GM18519 (cell line): ENCODE results near the gene ELF5.

ENCODE experiments used
- ATAC-seq: cut with Tn5 transposase; IDR thresholded peaks from one replicate; pipeline ENCODE4 v1.9.1; 2021; ENCODE audit warnings: mild to moderate bottlenecking, moderate library complexity; ENCODE audit not compliant: unreplicated experiment, low FRiP score

Gene ELF5

DNA sequence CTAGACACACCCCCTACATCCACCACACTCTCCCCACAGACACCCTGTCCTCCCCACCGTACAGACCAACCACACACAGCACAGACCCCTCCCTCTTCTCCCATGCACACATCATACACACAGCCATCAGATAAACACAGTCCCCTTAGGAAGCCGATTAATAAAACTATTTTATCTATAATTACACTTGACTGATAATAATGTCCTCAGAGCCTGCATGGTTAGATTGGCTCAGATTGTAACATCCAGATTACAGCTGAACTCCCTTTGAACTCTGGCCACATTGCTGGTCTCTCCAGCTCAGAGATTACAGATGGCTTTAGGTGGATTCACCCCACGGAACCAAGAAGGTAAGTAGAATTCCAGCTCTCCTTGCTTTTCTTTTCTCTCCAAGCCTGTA, 9.5 kb upstream of the ELF5 start:
- ATAC-seq, result no peak

DNA sequence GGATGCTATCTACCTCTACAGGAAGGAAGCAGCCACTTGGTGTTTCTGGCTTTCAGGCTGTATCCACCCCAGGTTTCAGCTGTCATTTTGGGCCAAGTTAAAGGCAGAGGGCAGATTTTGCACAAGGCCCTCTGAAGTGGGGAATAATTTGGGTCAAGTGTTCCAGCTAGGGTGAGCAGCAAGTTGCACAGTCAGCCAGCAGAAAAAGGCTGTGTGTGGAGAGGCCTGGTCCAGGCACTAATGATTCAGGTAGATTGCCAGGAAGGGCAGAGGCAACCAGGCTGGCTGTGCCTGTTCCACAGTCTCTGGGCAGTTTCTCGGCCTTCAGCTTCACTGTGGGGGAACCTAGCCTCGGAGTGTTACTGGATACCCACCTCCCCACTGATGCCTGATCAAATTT, 8.6 kb upstream of the ELF5 start:
- no peak for ATAC-seq

DNA sequence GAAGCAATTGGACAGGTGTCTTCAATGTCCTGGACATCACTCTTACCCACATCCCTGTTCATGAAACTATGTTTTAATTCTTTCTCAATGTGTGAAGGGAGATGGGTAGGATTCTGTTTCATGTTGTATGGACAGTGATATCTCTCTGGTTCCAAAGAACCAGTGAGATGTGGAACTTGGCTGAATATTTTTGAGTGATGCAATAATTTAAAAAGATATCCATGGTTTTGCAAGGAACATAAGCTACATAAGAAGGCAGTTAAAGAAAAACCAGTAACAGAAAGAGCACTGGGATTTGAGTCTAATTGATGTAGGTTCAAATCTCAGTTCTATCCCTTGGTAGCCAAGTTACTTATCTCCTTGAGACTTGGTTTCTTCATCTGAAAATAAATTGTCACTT, 7.7 kb upstream of the ELF5 start:
- ATAC-seq, result no peak

DNA sequence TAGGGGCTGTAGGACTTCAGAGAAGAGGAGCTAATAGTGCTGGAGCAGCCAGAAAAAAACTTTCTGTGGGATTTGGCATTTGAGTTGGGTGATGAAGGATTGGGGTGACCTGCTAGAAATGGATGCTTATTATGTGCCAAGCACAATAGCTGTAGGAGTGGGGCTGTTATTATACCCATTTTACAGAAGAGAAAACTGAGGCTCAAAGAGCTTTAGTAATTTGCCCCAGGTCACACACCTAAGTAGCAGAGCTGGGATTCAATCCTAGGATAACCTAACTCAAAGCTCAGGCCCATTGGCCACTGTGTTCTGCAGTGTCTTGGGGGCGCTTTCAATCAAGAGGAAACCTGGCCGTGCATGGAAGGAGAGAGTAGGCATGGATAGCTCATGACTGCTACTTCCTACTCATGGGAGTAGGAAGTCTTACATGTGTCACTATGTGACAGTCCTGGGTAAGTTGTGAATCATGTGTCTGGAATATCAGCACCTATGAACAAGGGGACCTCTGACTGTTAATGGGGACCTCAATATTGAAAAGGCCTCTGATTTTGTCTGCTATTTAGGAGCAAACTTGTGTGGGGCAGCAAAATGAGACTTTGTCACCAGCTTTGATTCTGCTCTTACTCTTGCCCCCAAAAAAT, 6.1 kb upstream of the ELF5 start:
- ATAC-seq, result no peak

DNA sequence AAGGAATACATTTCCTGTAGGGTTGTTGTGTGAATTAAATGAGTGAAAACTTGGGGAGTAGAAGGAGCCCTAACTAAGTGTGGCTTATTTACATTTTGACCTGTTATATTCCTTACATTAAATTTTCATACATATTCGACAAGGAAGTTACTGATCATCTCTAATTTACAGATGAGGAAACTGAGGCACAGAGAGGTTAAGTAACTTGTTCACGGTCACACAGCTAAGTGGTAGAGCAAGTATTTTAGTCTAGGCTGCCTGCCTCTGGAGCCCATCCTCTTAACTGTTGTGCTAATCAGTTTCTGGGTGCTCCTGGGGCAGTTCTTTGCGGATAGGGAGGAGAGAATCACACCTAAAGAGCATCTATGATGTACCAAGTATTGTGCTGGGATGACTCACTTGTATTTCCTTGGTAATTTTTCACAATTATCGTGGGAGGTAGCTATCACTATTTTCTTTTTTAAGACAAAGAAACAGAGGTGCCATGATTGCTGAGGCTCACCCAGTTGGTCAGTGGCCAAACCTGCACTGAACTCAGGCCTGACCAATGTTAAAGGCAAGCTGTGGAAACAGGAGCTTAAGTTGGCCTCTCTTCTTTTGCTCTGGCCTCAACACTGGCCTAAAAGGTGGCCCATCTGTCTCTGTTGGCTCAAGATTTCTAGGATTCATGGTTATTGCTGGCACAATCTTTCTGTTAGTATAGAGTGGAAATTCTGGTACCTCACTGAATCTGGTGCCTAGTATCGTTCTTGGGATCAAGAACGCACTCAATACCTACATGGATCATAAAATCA, 2.9 kb upstream of the ELF5 start:
- ATAC-seq, result no peak

DNA sequence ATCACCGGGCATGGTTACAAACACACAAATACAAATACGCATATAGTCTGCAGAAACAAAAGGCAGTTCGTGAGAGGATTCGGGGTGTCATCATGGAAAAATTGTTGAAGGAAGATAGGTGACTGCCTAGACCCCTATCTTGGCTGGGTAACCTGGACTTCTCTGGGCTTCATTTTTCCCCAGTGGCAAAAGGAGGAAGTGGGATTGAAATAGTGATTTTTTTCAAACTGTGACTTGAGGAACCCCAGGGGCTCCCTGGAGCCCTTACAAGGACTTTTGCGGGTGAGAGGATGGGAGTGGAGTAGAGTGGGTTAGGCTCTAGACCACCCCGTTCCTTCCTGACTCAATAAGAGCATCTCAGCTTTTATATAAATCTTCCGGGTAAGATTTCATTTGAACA, 1.0 kb upstream of the ELF5 start:
- no peak for ATAC-seq

DNA sequence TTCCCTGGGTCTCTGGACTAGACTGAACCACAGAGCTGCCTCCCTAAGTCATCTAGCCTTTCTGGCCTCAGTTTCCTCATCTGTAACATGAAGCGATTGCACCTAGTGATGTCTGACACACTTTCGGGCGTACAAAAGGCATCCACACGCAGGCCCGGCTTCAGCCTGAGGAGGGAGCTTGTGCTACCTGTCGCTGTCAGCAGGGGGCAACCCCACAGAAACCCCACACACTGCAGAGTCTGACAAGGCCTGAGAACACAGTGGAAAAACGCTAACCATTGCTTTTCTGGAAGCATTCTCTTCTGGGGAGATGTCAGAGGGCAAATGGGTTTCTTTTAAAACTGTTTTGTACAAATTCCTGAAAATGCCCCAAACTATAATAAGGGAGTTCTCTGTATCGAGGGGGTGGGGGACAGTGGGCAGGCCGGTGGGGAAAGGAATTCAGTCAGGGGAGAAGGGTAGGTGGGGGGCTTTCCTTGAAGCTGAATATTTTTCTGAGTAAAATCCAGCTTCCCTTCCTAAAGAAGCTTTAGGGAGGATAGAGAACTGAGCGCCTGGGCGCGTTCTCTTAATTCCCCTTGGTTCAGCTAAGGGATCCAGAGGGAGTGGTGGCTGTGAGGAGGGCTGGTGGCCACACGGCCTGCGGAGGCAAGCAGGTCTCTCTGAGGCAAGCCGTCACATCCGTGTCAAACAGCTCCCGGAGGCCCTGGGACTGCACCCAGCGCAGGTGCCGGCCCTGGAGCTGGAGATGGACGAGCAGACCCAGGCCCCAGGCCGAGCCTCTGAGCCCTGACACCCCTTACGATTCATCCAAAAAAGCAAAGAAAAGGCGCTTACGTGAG, 533 bp downstream of the ELF5 start:
- peak; percentile 77 for ATAC-seq

DNA sequence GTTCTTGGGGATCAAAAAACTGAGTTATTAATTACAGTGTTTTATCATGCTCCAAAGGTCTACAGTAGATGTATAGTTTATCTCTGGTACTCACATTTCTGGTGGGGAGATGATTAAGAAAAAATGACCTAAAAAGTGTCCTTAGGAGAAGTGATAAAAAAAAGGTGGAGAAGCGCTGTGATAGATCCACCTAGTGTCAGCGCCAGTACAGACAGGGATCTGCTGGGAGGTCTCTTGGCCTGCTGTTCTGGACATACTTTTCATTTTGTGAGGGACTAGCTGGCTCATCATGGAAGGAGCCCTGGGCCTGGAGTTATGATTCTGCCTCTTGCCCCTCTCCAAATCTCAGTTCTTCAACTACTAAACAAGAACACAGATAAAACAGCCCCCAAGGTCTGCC, 2.9 kb downstream of the ELF5 start:
- ATAC-seq, result no peak

DNA sequence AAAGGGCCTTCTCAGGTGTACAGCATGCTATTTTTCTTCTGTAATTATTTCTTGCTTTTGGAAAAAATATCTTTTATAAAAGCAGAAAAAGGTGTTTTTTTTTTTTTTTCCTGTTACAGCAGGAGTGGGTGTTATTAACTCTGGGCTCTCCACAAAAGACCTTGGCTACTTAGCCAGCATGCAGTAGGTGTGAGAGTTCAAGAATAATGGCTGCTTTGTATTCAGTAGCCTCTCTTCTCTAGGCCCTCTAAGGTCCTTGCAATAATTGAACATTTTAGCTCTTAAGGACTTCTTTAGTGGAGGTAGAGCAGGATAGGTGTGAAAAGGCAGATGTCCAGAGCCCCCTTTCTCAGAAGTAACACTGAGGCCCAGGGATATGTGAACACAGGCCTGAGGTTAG, 3.4 kb downstream of the ELF5 start:
- no peak for ATAC-seq

DNA sequence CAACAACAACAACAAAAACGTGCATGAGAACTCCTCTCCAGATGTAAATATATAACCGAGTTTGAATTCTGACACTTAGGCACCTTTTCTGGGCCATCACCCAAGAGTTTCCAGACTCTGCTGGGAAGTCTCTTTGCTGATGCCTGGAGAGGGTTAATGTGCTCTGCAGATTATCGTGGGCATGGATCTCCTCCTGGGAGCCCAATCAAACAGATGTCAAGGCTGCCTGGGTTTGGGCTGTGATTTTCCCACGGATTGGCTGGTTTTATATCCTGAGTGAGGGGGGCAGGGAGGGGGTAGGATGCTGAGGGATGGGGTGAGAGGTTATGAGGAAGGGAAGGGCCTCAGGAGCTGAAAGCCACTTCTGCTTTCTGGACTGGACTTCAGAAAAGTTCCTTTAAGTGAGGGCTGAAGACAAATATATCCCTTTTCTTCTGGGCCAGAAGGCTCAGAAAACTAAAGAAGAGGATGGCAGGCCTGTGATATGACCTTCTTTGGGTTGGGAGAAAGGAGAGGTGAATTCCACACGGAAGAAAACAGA, 4.2 kb downstream of the ELF5 start:
- ATAC-seq, result no peak

DNA sequence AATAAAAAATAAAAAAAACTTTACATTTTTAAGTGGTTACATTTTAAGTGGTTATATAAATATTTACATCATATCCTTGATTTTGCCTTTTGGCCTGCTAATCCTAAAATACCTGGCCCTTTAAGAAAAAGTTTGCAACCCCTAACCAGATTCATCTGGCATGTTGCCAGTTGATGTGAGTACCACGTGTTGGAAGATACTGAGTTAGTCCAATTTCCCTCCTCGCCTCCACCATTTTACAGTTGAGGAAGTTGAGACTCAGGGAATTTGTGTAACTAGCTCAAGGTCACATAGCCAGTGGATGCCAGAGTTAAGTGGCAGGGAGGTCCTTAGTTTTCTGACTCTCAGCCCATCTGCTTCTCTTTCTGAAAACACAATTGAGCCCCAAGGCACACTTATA, 5.1 kb downstream of the ELF5 start:
- no peak for ATAC-seq

DNA sequence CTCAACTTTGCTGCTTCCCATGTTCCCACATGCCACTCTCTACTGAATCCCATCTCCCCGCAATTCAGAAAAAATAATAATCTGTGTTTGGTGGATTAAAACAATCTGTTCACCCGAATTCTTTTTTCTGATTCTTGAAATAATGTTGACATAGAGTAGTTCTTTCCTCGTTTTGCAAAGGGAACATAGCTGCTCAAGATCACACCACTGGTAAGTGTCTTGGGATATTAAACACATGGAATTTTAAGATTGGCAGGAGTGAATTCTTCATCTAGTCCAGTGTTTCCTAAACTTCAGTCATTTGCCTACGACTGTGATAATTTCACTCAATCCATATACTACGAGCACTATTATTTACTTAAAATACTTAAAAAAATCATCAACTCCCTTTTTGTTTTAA, 6.0 kb downstream of the ELF5 start:
- ATAC-seq, result no peak

DNA sequence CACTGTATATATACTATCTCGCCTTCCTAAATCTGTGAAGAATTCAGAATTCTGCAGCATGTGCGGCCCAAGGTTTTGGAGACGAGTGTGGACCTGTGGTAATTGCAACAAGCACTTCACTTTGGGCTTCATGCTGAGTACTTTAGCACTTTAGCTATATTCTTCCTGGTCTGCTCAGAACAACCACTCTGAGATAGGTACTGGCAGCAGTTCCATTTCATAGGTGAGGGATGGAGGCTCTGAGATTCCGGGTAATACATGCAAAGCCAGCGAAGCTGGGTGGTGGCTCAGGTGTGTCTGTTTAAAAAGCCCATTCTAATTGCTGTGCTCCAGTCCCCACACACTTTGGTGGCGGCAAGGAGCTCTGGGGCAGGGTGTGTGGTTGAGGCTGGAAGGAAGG, 6.4 kb downstream of the ELF5 start:
- no peak for ATAC-seq

DNA sequence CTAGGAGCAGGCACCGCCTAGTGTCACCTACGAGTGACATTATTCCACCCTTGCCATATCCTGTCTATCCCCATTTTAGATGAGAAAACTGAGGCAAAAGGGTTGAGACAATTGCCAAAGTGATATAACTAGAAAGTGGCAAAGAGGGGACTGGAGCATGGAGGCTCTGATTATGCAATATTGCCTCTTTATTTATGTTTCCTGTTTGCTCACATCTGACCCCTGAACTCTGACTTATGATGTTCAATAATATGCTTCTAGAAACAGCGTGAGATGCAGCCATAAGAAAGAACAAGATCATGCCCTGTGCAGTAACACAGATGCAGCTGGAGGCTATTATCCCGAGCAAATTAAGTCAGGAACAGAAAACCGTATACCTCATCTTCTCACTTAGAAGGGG, 7.7 kb downstream of the ELF5 start:
- no peak for ATAC-seq

DNA sequence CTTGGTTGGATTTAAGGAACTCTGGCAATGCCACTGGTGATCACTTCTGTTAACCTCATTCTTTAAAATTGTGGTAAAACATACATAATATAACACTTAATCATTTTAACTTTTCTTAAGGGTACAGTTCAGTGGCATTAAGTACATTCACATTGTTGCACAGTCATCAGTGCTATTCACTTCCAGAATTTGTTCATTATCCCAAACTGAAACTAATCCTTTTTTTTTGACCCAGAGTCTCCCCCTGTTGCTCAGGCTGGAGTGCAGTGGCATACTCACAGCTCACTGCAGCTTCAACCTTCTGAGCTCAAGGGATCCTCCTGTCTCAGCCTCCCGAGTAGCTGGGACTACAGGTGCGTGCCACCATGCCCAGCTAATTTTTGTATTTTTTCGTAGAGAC, 10.6 kb downstream of the ELF5 start:
- no peak for ATAC-seq

DNA sequence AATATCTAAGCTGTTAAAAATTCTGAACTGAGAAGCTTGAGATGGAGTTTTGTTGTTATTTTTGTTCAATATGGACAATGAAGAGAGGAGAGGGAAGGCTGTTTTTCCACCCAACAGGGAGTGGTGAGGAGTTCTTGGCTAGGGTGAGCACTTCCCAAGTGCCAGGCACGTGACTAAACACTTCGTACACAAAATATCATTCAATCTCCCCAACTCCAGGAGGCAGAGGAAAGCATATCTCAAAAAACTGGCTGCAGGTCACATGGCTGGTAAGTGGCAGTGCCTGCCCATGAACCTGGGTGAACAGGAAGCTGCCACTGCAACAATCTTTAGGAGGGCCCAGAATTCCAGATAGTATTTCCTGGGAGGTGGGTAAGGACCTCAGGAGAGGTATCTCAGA, 11.6 kb downstream of the ELF5 start:
- no peak for ATAC-seq

DNA sequence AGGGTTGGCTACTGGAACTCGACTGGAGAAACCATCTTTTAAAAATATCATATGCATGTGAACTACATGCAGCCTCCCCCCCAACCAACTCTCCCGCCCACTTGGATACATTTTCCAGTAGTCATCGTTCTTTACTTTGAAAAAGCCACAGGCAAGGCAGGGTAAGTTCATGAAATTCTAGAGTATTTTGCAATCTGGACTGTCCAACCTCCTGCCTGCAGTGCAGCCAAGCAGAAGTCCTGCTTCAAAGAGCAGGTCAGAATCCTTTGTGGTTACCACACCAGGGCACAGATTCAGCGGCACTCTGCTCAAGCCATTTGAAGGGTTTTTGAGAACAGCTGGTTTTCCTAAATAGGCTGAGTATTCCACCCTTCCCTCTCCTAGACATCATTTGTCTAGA, 12.1 kb downstream of the ELF5 start:
- no peak for ATAC-seq

DNA sequence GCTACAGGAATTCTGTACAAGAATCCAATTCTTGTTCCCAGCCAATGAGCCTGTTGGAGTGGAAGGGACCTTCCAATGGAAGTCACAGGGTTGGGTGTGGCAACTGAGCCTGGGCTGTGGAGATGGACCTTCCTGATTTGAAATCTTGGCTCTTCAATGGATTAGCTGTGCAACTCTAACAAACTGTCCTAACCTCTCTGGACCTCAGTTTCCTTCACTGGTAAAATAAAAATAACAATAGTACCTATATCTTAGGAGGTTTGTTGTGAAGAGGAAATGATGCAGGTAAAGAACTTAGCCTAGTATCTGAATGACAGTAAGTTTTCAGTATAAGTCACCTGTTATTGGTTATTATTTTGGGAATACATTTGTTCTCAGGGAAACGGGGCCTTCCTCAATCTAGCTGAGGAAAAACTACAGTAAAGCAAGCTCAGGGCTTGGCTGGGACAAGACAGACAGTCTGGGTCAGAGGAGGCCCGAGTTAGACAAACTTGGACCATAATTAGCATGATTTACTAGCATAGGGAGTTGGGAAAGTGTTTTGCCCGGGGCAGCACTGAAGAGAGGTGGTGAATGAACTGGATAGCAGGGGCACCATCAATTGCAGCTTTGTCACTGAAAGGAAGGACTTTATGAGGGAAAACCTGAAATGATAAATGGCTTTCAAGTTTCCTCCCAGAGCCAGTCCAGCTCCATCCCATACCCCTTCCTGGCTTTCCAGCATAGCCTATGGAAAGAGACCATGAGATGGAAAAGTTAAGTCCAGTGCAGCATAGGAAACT, 13.7 kb downstream of the ELF5 start:
- ATAC-seq, result no peak

DNA sequence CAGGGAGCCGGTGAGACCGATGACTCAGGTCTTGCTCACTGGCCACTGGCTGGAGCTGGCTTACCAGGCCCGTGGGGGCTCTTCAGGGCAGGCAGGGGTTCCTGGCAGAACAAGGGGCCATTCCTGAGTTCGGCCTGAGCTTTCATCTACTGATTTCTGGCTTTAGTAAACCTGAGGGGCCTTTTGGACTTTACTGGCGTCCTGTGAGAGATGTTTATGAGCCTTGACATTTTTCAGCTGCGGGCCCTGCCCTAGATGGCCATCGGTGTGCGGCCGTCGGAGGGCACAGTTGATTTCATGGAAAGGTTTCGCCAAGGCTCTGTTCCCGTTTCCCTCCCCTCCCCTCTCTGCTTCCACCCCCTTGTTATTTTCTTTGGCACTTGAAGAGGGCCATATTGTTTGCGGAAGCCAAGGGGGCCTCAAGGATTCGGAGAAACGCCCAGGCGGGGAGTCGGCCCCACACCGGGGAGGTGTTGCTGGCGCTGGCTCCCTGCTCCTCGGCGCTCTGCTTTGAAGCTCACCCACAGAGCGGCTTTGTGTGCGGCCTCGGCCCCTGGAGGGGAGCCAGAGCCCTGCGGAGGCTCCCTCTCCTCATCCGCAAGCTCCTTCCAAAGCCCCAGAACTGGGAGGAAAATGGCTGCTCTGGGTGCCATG, 17.7 kb downstream of the ELF5 start:
- no peak for ATAC-seq

DNA sequence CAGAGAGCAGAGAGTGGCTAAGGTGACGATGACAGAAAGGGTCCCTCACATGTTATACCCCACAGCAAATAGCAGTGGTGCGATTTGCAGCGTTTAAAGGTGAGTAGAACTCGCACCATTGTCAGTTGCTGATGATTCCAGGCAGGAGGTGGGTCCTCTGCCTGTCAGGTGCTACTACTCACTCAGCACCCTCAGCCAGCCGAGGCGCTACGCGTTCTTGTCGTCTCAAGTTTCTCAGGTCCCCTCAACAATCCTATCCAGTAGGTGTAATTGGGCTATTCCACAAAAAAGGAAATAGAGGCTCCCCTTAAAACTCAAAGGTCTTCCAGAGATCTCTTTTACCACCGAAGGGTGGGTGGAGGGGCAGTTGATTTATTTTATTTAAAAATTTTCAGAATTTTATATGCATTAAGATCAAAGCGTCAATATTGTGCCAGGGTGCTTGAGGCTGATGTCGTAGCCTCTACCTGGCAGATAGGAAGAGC, 18.3 kb downstream of the ELF5 start:
- no peak for ATAC-seq
